PC-9 (cell line): ENCODE results near the gene SEMG1. TPM values are rescaled to one million over a fixed set of nuclear protein-coding genes. Genes with fewer than 3 reads are reported as not detected.

Experiments
- BruUV-seq: library from RNA; stranded (reverse); fragments of 400-500 nt; replicated peaks from 2 replicates; lab custom pipeline; 2021; lab: Mats Ljungman, UMichigan
- CTCF ChIA-PET: fragments of 300-600 bp; sonication (Branson Sonifier 250); formaldehyde crosslinking; loops from one replicate; lab custom pipeline; 2022; ENCODE audit warnings: antibody characterized with exemption; lab: Charles Lee
- POLR2A ChIA-PET: fragments of 300-600 bp; sonication (Branson Sonifier 250); formaldehyde crosslinking; loops from one replicate; lab custom pipeline; 2022; ENCODE audit warnings: antibody characterized with exemption; ENCODE audit not compliant: unreplicated experiment; lab: Charles Lee
- DNase-seq, 2 experiments: peaks; one replicate each; pipeline versions ENCODE4 v3.0.0 to v3.0.0-alpha.2; 2015 to 2022; ENCODE audit warnings: mixed read lengths in 1 of 2
- H2AFZ ChIP-seq: fragments of 200-600 bp; sonication (generic); 2 replicates; pipeline ENCODE4 v1.8.1; 2017; ENCODE audit warnings: antibody characterized with exemption
- H3F3A ChIP-seq: fragments of 200-600 bp; sonication (generic); 2 replicates; pipeline ENCODE4 v1.8.1; 2017; ENCODE audit warnings: antibody characterized with exemption, mild to moderate bottlenecking, low read depth; ENCODE audit not compliant: insufficient read depth
- H3K27ac ChIP-seq: fragments of 200-600 bp; sonication (generic); 2 replicates; pipeline ENCODE4 v1.6.1; 2016; ENCODE audit warnings: mixed run types
- H3K27me3 ChIP-seq: fragments of 200-600 bp; sonication (generic); 2 replicates; pipeline ENCODE4 v1.6.1; 2016; ENCODE audit warnings: low read depth, mixed run types; ENCODE audit not compliant: insufficient read depth
- H3K36me3 ChIP-seq: fragments of 200-600 bp; sonication (generic); 2 replicates; pipeline ENCODE4 v1.6.1; 2016; ENCODE audit warnings: low read depth, mixed run types
- H3K4me1 ChIP-seq: fragments of 200-600 bp; sonication (generic); replicated peaks from 2 replicates; pipeline ENCODE4 v1.6.1; 2016; ENCODE audit warnings: mixed run types; ENCODE audit not compliant: insufficient read depth
- H3K4me2 ChIP-seq: fragments of 200-600 bp; sonication (generic); 2 replicates; pipeline ENCODE4 v1.6.1; 2017; ENCODE audit warnings: mixed run types
- H3K4me3 ChIP-seq: fragments of 200-600 bp; sonication (generic); 2 replicates; pipeline ENCODE4 v1.6.1; 2016; ENCODE audit warnings: mixed run types
- H3K79me2 ChIP-seq: fragments of 200-600 bp; sonication (generic); 2 replicates; pipeline ENCODE4 v1.6.1; 2017; ENCODE audit warnings: low read depth, mixed run types
- H3K9me2 ChIP-seq: fragments of 200-600 bp; sonication (generic); 2 replicates; pipeline ENCODE4 v1.8.1; 2017; ENCODE audit warnings: mild to moderate bottlenecking; ENCODE audit not compliant: insufficient read depth
- H3K9me3 ChIP-seq: fragments of 200-600 bp; sonication (generic); 2 replicates; pipeline ENCODE4 v1.8.1; 2016; ENCODE audit warnings: low read depth; ENCODE audit not compliant: insufficient read depth
- H4K20me1 ChIP-seq: fragments of 200-600 bp; sonication (generic); 2 replicates; pipeline ENCODE4 v1.8.1; 2017; ENCODE audit not compliant: insufficient read depth
- EZH2 ChIP-seq: fragments of 200-600 bp; sonication (generic); IDR thresholded peaks from 2 replicates; pipeline ENCODE4 v1.8.0; 2017; ENCODE audit warnings: antibody characterized with exemption, low read depth
- intact Hi-C: fragments of 100-400 bp; cut with micrococcal nuclease; formaldehyde crosslinking; loops from one replicate; pipeline ENCODE4 v1.10.0; 2022; ENCODE audit not compliant: unreplicated experiment
- total RNA-seq: library from RNA; stranded (reverse); gene quantifications from 2 replicates; pipeline ENCODE4 v1.2.3, GENCODE V29; 2021
- TF ChIP-seq, protein P1 (sequence below): fragments of 200-600 bp; sonication (generic); conservative IDR thresholded peaks from 2 replicates; pipeline ENCODE4 v1.6.1; 2017; ENCODE audit warnings: mixed run types, antibody characterized with exemption, mild to moderate bottlenecking, moderate library complexity

Gene SEMG1
- total RNA-seq, 1 experiment from 2014 or later = not detected

DNA sequence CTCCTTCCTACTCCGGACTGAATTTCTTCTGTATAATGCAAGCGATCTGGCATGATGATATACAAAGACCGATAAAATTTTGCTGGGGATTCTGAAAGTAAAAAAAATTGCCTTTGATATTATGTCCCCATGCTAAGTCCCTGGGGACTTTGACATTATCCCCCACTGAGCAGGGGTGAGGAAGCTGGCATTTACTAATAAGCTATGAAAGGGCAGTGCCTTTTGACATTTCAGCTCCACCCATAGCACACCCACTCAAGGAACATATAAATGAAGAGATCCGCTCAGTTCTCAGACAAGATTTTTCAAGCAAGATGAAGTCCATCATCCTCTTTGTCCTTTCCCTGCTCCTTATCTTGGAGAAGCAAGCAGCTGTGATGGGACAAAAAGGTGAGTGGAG, 14.2 kb downstream of the SEMG1 start, which contains the start of gene SEMG2:
TSS of gene SEMG2 (plus strand) at position 298 of the 400 bp plus-strand sequence. CDS start at position 315, 17 bp downstream.
- no peak within 1 kb of the TSS for H3K4me2 ChIP-seq
- POLR2A ChIA-PET = no interaction called here
- H3K36me3 ChIP-seq = no peaks in the 10 kb centered on the region
- no peak for TF ChIP-seq EZH2
- TF ChIP-seq, protein P1, sequence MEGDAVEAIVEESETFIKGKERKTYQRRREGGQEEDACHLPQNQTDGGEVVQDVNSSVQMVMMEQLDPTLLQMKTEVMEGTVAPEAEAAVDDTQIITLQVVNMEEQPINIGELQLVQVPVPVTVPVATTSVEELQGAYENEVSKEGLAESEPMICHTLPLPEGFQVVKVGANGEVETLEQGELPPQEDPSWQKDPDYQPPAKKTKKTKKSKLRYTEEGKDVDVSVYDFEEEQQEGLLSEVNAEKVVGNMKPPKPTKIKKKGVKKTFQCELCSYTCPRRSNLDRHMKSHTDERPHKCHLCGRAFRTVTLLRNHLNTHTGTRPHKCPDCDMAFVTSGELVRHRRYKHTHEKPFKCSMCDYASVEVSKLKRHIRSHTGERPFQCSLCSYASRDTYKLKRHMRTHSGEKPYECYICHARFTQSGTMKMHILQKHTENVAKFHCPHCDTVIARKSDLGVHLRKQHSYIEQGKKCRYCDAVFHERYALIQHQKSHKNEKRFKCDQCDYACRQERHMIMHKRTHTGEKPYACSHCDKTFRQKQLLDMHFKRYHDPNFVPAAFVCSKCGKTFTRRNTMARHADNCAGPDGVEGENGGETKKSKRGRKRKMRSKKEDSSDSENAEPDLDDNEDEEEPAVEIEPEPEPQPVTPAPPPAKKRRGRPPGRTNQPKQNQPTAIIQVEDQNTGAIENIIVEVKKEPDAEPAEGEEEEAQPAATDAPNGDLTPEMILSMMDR = no peak
- BruUV-seq = no TSS peak
- H3K27ac ChIP-seq = no peak within 1 kb of the TSS
- H3K9me3 ChIP-seq = no peaks in the 10 kb centered on the region
- peak in 1 of 2 experiments; percentile 16 for DNase-seq
- H2AFZ ChIP-seq = no peak within 1 kb of the TSS
- peaks cover 16% of the 10 kb centered on the region for H3K4me1 ChIP-seq
- peaks cover 8% of the 10 kb centered on the region; the same call in 1 of the 2 replicates for H3F3A ChIP-seq
- no peaks in the 10 kb centered on the region for H4K20me1 ChIP-seq
- intact Hi-C loops = no loop called here
- H3K9me2 ChIP-seq = no peaks in the 10 kb centered on the region; the same call in 1 of the 2 replicates
- H3K27me3 ChIP-seq = no peaks in the 10 kb centered on the region
- H3K4me3 ChIP-seq = no peak within 1 kb of the TSS
- H3K79me2 ChIP-seq = no peaks in the 10 kb centered on the region
- CTCF ChIA-PET = no interaction called here

DNA sequence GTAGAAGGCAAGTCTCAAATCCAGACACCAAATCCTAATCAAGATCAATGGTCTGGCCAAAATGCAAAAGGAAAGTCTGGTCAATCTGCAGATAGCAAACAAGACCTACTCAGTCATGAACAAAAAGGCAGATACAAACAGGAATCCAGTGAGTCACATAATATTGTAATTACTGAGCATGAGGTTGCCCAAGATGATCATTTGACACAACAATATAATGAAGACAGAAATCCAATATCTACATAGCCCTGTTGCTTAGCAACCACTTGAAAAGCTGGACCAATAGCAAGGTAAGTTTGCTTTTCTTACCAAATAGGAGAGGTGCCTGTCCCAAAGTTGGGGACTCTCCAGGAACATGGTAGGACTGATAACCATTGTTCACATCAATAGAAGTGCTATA, 16.3 kb downstream of the SEMG1 start:
- H4K20me1 ChIP-seq = no peaks in the 10 kb centered on the region
- H3K4me3 ChIP-seq = no peak overlapping the region
- H3K27ac ChIP-seq = no peak overlapping the region
- H3K9me2 ChIP-seq = no peaks in the 10 kb centered on the region; the same call in 1 of the 2 replicates
- BruUV-seq = no TSS peak
- no peak overlapping the region for H2AFZ ChIP-seq
- peak in 1 of 2 experiments; percentile 52 for DNase-seq
- TF ChIP-seq, protein P1 = no peak
- no peak for TF ChIP-seq EZH2
- H3K27me3 ChIP-seq = no peaks in the 10 kb centered on the region
- ChIA-PET POLR2A (no interaction called here), CTCF (no interaction called here)
- intact Hi-C loops = no loop called here
- H3K4me2 ChIP-seq = no peak overlapping the region
- H3F3A ChIP-seq = peaks cover 11% of the 10 kb centered on the region; the same call in 1 of the 2 replicates
- no peaks in the 10 kb centered on the region for H3K9me3 ChIP-seq
- H3K36me3 ChIP-seq = no peaks in the 10 kb centered on the region
- no peaks in the 10 kb centered on the region for H3K79me2 ChIP-seq
- H3K4me1 ChIP-seq = peaks cover 16% of the 10 kb centered on the region

DNA sequence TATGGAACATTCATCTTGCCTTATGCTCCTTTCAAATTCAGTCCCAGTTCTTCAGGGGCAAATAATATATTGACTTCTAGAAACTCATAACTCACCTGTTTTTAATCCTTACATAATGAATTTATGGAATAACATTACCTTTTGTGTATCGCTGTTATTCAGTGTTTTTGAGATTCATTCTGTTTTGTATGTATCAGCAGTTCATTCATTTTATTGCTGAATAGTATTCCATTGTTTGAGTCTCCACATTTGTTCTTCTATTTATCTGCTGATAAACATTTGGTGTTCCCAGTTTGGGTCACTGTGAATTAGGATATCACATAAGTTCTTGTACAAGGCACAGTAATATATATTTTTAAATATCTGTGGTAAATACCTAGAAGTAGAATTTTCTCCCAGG, 19.5 kb downstream of the SEMG1 start:
- ChIA-PET POLR2A (no interaction called here), CTCF (interaction anchor here (0.9 kb wide), 1 partner anchor 214 kb away, joined by 5 read pairs; no protein-coding TSS in a partner anchor)
- BruUV-seq = no TSS peak
- H3K4me2 ChIP-seq = no peak overlapping the region
- no peaks in the 10 kb centered on the region for H3K9me3 ChIP-seq
- H3K9me2 ChIP-seq = no peaks in the 10 kb centered on the region; the same call in 1 of the 2 replicates
- no peak overlapping the region for H2AFZ ChIP-seq
- H3F3A ChIP-seq = 0 out of 2 replicates have a peak, but pooled peaks cover 4% of the 10 kb centered on the region
- H3K79me2 ChIP-seq = no peaks in the 10 kb centered on the region
- H3K27me3 ChIP-seq = no peaks in the 10 kb centered on the region
- peak in 1 of 2 experiments; percentile 8 for DNase-seq
- no peaks in the 10 kb centered on the region for H3K36me3 ChIP-seq
- no peak for TF ChIP-seq EZH2
- TF ChIP-seq, protein P1 = no peak
- no peaks in the 10 kb centered on the region for H4K20me1 ChIP-seq
- intact Hi-C loops = no loop called here
- H3K4me1 ChIP-seq = peaks cover 6% of the 10 kb centered on the region
- H3K4me3 ChIP-seq = no peak overlapping the region
- H3K27ac ChIP-seq = no peak overlapping the region
